Hepatocyte (in vitro differentiated cells): ENCODE results near the gene ATP5F1E. TPM values are rescaled to one million over a fixed set of nuclear protein-coding genes. Genes with fewer than 3 reads are reported as not detected.

Experiments used
- DNase-seq: peaks from one replicate; pipeline ENCODE4 v3.0.0-alpha.2; 2016; ENCODE audit warnings: low spot score
- H2AFZ ChIP-seq: fragments of 200-600 bp; sonication (generic); 2 replicates; pipeline ENCODE4 v1.6.0; 2016; ENCODE audit warnings: antibody characterized with exemption, mild to moderate bottlenecking
- H3K27ac ChIP-seq: fragments of 200-600 bp; sonication (generic); 2 replicates; pipeline ENCODE4 v1.5.1; 2016; ENCODE audit warnings: mild to moderate bottlenecking
- H3K27me3 ChIP-seq: fragments of 200-600 bp; sonication (generic); 2 replicates; pipeline ENCODE4 v1.6.1; 2016
- H3K36me3 ChIP-seq: fragments of 200-600 bp; sonication (generic); replicated peaks from 2 replicates; pipeline ENCODE4 v1.5.1; 2016; ENCODE audit warnings: low read depth; ENCODE audit not compliant: insufficient read depth
- H3K4me1 ChIP-seq: fragments of 200-600 bp; sonication (generic); 2 replicates; pipeline ENCODE4 v1.5.1; 2016; ENCODE audit warnings: mild to moderate bottlenecking, moderate library complexity; ENCODE audit not compliant: insufficient read depth
- H3K4me2 ChIP-seq: fragments of 200-600 bp; sonication (generic); 2 replicates; pipeline ENCODE4 v1.6.0; 2016
- H3K4me3 ChIP-seq: fragments of 200-600 bp; sonication (generic); 2 replicates; pipeline ENCODE4 v1.5.1; 2016; ENCODE audit warnings: mild to moderate bottlenecking
- H3K79me2 ChIP-seq: fragments of 200-600 bp; sonication (generic); 2 replicates; pipeline ENCODE4 v1.6.0; 2017; ENCODE audit warnings: mild to moderate bottlenecking
- H3K9me2 ChIP-seq: fragments of 200-600 bp; sonication (generic); replicated peaks from 2 replicates; pipeline ENCODE4 v1.6.0; 2017; ENCODE audit warnings: mild to moderate bottlenecking; ENCODE audit not compliant: insufficient read depth
- H3K9me3 ChIP-seq: fragments of 200-600 bp; sonication (generic); 2 replicates; pipeline ENCODE4 v1.5.1; 2016; ENCODE audit warnings: low read depth, mild to moderate bottlenecking
- H4K20me1 ChIP-seq: fragments of 200-600 bp; sonication (generic); 2 replicates; pipeline ENCODE4 v1.6.0; 2016; ENCODE audit warnings: mild to moderate bottlenecking; ENCODE audit not compliant: insufficient read depth, poor library complexity, severe bottlenecking
- EZH2 ChIP-seq: fragments of 200-600 bp; sonication (generic); IDR thresholded peaks from 2 replicates; pipeline ENCODE4 v1.6.1; 2016; ENCODE audit warnings: antibody characterized with exemption, mild to moderate bottlenecking, borderline replicate concordance
- EZH2phosphoT487 ChIP-seq: fragments of 200-600 bp; sonication (generic); IDR thresholded peaks from one replicate; pipeline ENCODE4 v1.6.1; 2018; ENCODE audit warnings: antibody characterized with exemption, mild to moderate bottlenecking, low read depth, moderate library complexity; ENCODE audit not compliant: unreplicated experiment, severe bottlenecking
- WGBS: methylation state at CpG from one replicate; pipeline ENCODE4 v1.1.6; 2016; ENCODE audit warnings: low lambda C conversion rate; ENCODE audit errors: missing lambda C conversion rate; 5-methylcytosine and 5-hydroxymethylcytosine counted together
- polyA plus RNA-seq: library from polyadenylated mRNA; unstranded; fragments of >200 nt; fragmentation: Nextera tagmentation; extraction: Ambion mirVana; gene quantifications from 2 replicates; pipeline ENCODE4 v1.2.1, GENCODE V29; 2016
- total RNA-seq: library from RNA; depleted of rRNA; stranded (reverse); fragments of >200 nt; gene quantifications from 2 replicates; pipeline ENCODE4 v1.2.3, GENCODE V29; 2014
- TF ChIP-seq, protein P1 (sequence below): fragments of 200-600 bp; sonication (generic); IDR thresholded peaks from 2 replicates; pipeline ENCODE4 v1.5.1; 2016; ENCODE audit warnings: antibody characterized with exemption, mild to moderate bottlenecking; ENCODE audit not compliant: poor library complexity

Gene ATP5F1E
- total and polyA plus RNA-seq, 2 experiments from 2014 or later: 32.9 to 227 TPM

DNA sequence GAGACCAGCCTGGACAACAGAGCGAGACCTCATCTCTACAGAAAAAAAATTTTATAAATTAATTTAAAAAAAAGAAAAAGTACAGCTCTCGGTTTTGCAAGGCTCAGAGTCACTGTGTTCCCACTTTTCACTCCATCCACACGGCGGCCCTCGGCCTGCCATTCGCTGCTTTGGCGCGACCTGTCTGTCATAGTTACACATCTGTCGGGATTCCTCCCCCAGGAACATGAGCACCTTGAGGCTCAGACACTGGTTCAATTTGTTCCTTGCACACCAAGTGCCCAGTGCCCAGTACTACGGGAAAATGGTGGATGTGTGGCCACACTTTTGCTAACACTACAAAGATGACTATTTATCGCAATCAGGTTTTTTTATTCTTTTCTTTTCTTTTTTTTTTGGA, 33.5 kb downstream of the ATP5F1E start:
- 96% methylated on average over 11 of the region's 11 CpGs for WGBS
- Histone ChIP-seq H3K36me3 (no peaks in the 10 kb centered on the region), H2AFZ (no peak overlapping the region)

GRCh38 chr20:58997141-58997770, 34.9 kb downstream of the ATP5F1E start:
- H3K9me3 ChIP-seq: no peaks in the 10 kb centered on the region
- H3K27ac ChIP-seq: no peak overlapping the region
- no peaks in the 10 kb centered on the region for H3K36me3 ChIP-seq
- H3K9me2 ChIP-seq: no peaks in the 10 kb centered on the region
- H3K4me1 ChIP-seq: peaks cover 4% of the 10 kb centered on the region
- WGBS: 96% methylated on average over 24 of the region's 24 CpGs
- DNase-seq: no peak
- no peaks in the 10 kb centered on the region for H3K79me2 ChIP-seq
- no peaks in the 10 kb centered on the region for H3K27me3 ChIP-seq
- no peak overlapping the region for H3K4me3 ChIP-seq
- TF ChIP-seq, protein P1, sequence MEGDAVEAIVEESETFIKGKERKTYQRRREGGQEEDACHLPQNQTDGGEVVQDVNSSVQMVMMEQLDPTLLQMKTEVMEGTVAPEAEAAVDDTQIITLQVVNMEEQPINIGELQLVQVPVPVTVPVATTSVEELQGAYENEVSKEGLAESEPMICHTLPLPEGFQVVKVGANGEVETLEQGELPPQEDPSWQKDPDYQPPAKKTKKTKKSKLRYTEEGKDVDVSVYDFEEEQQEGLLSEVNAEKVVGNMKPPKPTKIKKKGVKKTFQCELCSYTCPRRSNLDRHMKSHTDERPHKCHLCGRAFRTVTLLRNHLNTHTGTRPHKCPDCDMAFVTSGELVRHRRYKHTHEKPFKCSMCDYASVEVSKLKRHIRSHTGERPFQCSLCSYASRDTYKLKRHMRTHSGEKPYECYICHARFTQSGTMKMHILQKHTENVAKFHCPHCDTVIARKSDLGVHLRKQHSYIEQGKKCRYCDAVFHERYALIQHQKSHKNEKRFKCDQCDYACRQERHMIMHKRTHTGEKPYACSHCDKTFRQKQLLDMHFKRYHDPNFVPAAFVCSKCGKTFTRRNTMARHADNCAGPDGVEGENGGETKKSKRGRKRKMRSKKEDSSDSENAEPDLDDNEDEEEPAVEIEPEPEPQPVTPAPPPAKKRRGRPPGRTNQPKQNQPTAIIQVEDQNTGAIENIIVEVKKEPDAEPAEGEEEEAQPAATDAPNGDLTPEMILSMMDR: no peak
- TF ChIP-seq EZH2: no peak
- TF ChIP-seq EZH2phosphoT487: no peak
- no peak overlapping the region for H2AFZ ChIP-seq
- H4K20me1 ChIP-seq: no peaks in the 10 kb centered on the region
- H3K4me2 ChIP-seq: no peak overlapping the region

More for the DNA sequence above, 33.5 kb downstream of the ATP5F1E start:
- no peak for TF ChIP-seq EZH2
- TF ChIP-seq, protein P1: no peak
- no peak for TF ChIP-seq EZH2phosphoT487
- no peak overlapping the region for H3K4me3 ChIP-seq
- H3K79me2 ChIP-seq: no peaks in the 10 kb centered on the region
- H3K9me2 ChIP-seq: no peaks in the 10 kb centered on the region
- no peaks in the 10 kb centered on the region for H4K20me1 ChIP-seq
- peaks cover 4% of the 10 kb centered on the region for H3K4me1 ChIP-seq
- no peak overlapping the region for H3K27ac ChIP-seq
- no peak overlapping the region for H3K4me2 ChIP-seq
- H3K9me3 ChIP-seq: no peaks in the 10 kb centered on the region
- H3K27me3 ChIP-seq: no peaks in the 10 kb centered on the region
- DNase-seq: no peak

GRCh38 chr20:58996226-58996611, 35.9 kb downstream of the ATP5F1E start:
- no peak overlapping the region for H3K4me2 ChIP-seq
- no peak overlapping the region for H3K4me3 ChIP-seq
- 91% methylated on average over 12 of the region's 12 CpGs for WGBS
- TF ChIP-seq, protein P1: no peak
- TF ChIP-seq EZH2 (no peak), EZH2phosphoT487 (no peak)
- peak overlapping the region; percentile 56 for H3K27ac ChIP-seq
- H3K4me1 ChIP-seq: peaks cover 4% of the 10 kb centered on the region
- no peak overlapping the region for H2AFZ ChIP-seq
- H3K9me2 ChIP-seq: no peaks in the 10 kb centered on the region
- H3K79me2 ChIP-seq: no peaks in the 10 kb centered on the region
- DNase-seq: no peak
- no peaks in the 10 kb centered on the region for H3K27me3 ChIP-seq
- no peaks in the 10 kb centered on the region for H4K20me1 ChIP-seq
- no peaks in the 10 kb centered on the region for H3K36me3 ChIP-seq
- no peaks in the 10 kb centered on the region for H3K9me3 ChIP-seq
